Spleen (tissue), 13 donors: ENCODE results near the gene ZNF593. TPM values are rescaled to one million over a fixed set of nuclear protein-coding genes. Genes with fewer than 3 reads are reported as not detected.
A peak's percentile ranks its signal among the peaks of the same experiment; 100 is the strongest.

Experiments
- DNase-seq: peaks from one replicate; pipeline ENCODE4 v3.0.0-alpha.2; 2020
- H3K27ac ChIP-seq, 8 donors: fragments of 200-600 bp; sonication (generic) in 7 of 8; 1 replicate in 4 of 8; 2 replicates in 4 of 8; pipeline versions ENCODE4 v1.5.0 to v1.8.0; 2016 to 2021; ENCODE audit warnings: inconsistent platforms in 4 of 8, mild to moderate bottlenecking in 4 of 8, moderate library complexity in 1 of 8
- H3K27me3 ChIP-seq, 7 donors: fragments of 200-600 bp; sonication (generic) in 6 of 7; replicated peaks in 1 of 7; 1 replicate in 4 of 7; 2 replicates in 3 of 7; pipeline versions ENCODE4 v1.5.0 to v1.8.0; 2016 to 2021; ENCODE audit warnings: inconsistent platforms in 3 of 7, mild to moderate bottlenecking in 1 of 7
- H3K36me3 ChIP-seq, 6 donors: fragments of 200-600 bp; sonication (generic) in 5 of 6; 1 replicate in 4 of 6; 2 replicates in 2 of 6; pipeline versions ENCODE4 v1.5.0 to v1.8.0; 2016 to 2021; ENCODE audit warnings: inconsistent platforms in 2 of 6
- H3K4me1 ChIP-seq, 6 donors: fragments of 200-600 bp; sonication (generic) in 5 of 6; 1 replicate in 3 of 6; 2 replicates in 3 of 6; pipeline versions ENCODE4 v1.5.0 to v1.8.0; 2016 to 2021; ENCODE audit warnings: inconsistent platforms in 3 of 6
- H3K4me3 ChIP-seq, 8 donors: fragments of 200-600 bp; sonication (generic) in 7 of 8; 1 replicate in 4 of 8; 2 replicates in 4 of 8; pipeline versions ENCODE4 v1.5.0 to v1.8.0; 2016 to 2021; ENCODE audit warnings: inconsistent platforms in 4 of 8, mild to moderate bottlenecking in 4 of 8, moderate library complexity in 2 of 8
- H3K9me3 ChIP-seq, 8 donors: fragments of 200-600 bp; sonication (generic) in 7 of 8; 1 replicate in 4 of 8; 2 replicates in 4 of 8; pipeline versions ENCODE4 v1.5.0 to v1.8.0; 2016 to 2021; ENCODE audit warnings: inconsistent platforms in 4 of 8
- CTCF ChIP-seq, 11 experiments: fragments of 200-600 bp in 7 of 11; fragments of 450-650 bp in 4 of 11; sonication (generic) in 4 of 11; IDR thresholded peaks in 8 of 11; conservative IDR thresholded peaks in 3 of 11; 1 replicate in 7 of 11; 2 replicates in 4 of 11; pipeline versions ENCODE4 v1.4.0 to v1.8.0; 2016 to 2021; ENCODE audit warnings: antibody characterized with exemption in 11 of 11, inconsistent platforms in 4 of 11, mild to moderate bottlenecking in 1 of 11
- POLR2A ChIP-seq, 3 donors: fragments of 450-650 bp; IDR thresholded peaks; one replicate each; pipeline ENCODE4 v1.5.1; 2017; ENCODE audit warnings: antibody characterized with exemption in 3 of 3, mild to moderate bottlenecking in 1 of 3
- POLR2AphosphoS5 ChIP-seq, 3 donors: sonication (generic); formaldehyde crosslinking; IDR thresholded peaks; one replicate each; pipeline ENCODE4 v1.5.1; 2017; ENCODE audit warnings: antibody characterized with exemption in 3 of 3
- WGBS, 5 donors: extraction: QIAGEN DNeasy Blood & Tissue Kit in 3 of 5; methylation state at CpG; one replicate each; pipeline versions ENCODE4 v1.1.5 to v1.1.7; 2013 to 2018; 5-methylcytosine and 5-hydroxymethylcytosine counted together
- intact Hi-C: fragments of 100-400 bp; cut with DNase I; formaldehyde crosslinking; loops from one replicate; pipeline ENCODE4 v1.15.0; 2023; ENCODE audit warnings: low total_unique reads
- long read RNA-seq, 2 donors: transcript quantifications; one replicate each; lab custom pipeline, GENCODE V29; 2026
- polyA plus RNA-seq, 3 donors: library from polyadenylated mRNA; stranded (reverse); fragments of 200-250 nt; gene quantifications; one replicate each; pipeline ENCODE4 v1.2.1, GENCODE V29; 2013
- total RNA-seq, 7 donors: library from RNA; depleted of rRNA in 3 of 7; stranded (reverse); fragments of >200 nt in 3 of 7; fragmentation: NEBNext Ultra II Directional in 4 of 7; extraction: Animal tissue kit (Norgen Biotek cat#: 25700) in 4 of 7; gene quantifications; one replicate each; pipeline versions ENCODE4 v1.1.0 to v1.2.1, GENCODE V29; 2016 to 2021
- donor health status: healthy with polysubstance abuse.
- donor health status: DM: no; HTN: no; CAD: no; lungs with moderate emphysema.
- donor health status: DM: no; HTN: no; CAD: no.
- donor health status: Bipolar disorder and iron deficiency.
- donor health status: healthy.
- donor health status: DM: no; HTN: no; CAD: no.
- donor health status: DM: yes; HTN: yes; CAD: no.

Gene ZNF593
- total RNA-seq (10 to 100 TPM; 13.5 to 27.8 (median 19.6) TPM), polyA plus RNA-seq (100 to 1,000 TPM in 1 of 3 donors, 10 to 100 TPM in 2; 74.9 to 104 (median 80.3) TPM)
- long read RNA-seq, donor 1, transcript ZNF593-202 (3 exons, 675 nt): major isoform, 12 of 12 reads
- long read RNA-seq, donor 1, partial matches to known transcripts: 0 of 12 reads
- long read RNA-seq, donor 1, other reads (novel, unspliced or antisense): 0 of 12 reads
- long read RNA-seq, donor 2, transcript ZNF593-202 (3 exons, 675 nt): major isoform, 16 of 18 reads
- long read RNA-seq, donor 2, partial matches to known transcripts: 0 of 18 reads
- long read RNA-seq, donor 2, other reads (novel, unspliced or antisense): 0 of 18 reads

GRCh38 chr1:26169669-26170471 is at the start of gene ZNF593:
ZNF593 (plus strand) TSS chr1:26169908; CDS start chr1:26169984, 76 bp downstream.
- Histone ChIP-seq H3K27me3 (peaks cover 0 to 4% (median 0%) of the 10 kb centered on the region in 7 donors), H3K36me3 (peaks cover 0 to 10% (median 0%) of the 10 kb centered on the region in 6 donors), H3K4me3 (peak within 1 kb of the TSS; percentile 56 to 86 (median 76)), H3K27ac (peak within 1 kb of the TSS; percentile 55 to 89 (median 86)), H3K4me1 (peaks cover 9 to 29% (median 20%) of the 10 kb centered on the region in 6 donors), H3K9me3 (no peaks in the 10 kb centered on the region)
- WGBS, 5 donors: 1 to 6% (median 1%) methylated on average over 15 to 76 of the region's 76 CpGs
- intact Hi-C loops: no loop called here
- peak; percentile 98 for DNase-seq
- TF ChIP-seq POLR2AphosphoS5 (IDR thresholded peaks at IDR 0.05) (peak; percentile 86 to 92 (median 88)), CTCF (IDR thresholded peaks at IDR 0.05 in 8 of 11, conservative IDR thresholded peaks at IDR 0.05 in 3 of 11) (peak; percentile 86 to 96 (median 93)), POLR2A (IDR thresholded peaks at IDR 0.05) (no peak)

- no peaks in the 10 kb centered on the region for H3K9me3 ChIP-seq
- peaks cover 3 to 94% (median 41%) of the 10 kb centered on the region in 6 donors for H3K4me1 ChIP-seq
- no peak overlapping the region for H3K4me3 ChIP-seq
- peak overlapping the region in 4 of 8 donors; percentile 32 to 65 (median 52) for H3K27ac ChIP-seq
- H3K27me3 ChIP-seq: no peaks in the 10 kb centered on the region
- intact Hi-C loops: no loop called here
- TF ChIP-seq POLR2AphosphoS5 (IDR thresholded peaks at IDR 0.05): no peak
- no peak for TF ChIP-seq CTCF (IDR thresholded peaks at IDR 0.05 in 8 of 11, conservative IDR thresholded peaks at IDR 0.05 in 3 of 11)
- TF ChIP-seq POLR2A (IDR thresholded peaks at IDR 0.05): no peak
- H3K36me3 ChIP-seq: peaks cover 0 to 63% (median 23%) of the 10 kb centered on the region in 6 donors
- WGBS, 5 donors: 58 to 81% (median 68%) methylated on average over 8 of the region's 8 CpGs
- DNase-seq: no peak
These were observed 47.6 kb upstream of the ZNF593 start for GRCh38 chr1:26121854-26122773.

- H3K9me3 ChIP-seq: no peaks in the 10 kb centered on the region
- H3K27me3 ChIP-seq: no peaks in the 10 kb centered on the region
- peak overlapping the region in 3 of 8 donors; percentile 3 to 85 (median 32) for H3K27ac ChIP-seq
- intact Hi-C loops: no loop called here
- no peak overlapping the region for H3K4me3 ChIP-seq
- 89 to 93% (median 91%) methylated on average over 7 of the region's 7 CpGs for WGBS, 5 donors
- no peak for DNase-seq
- H3K4me1 ChIP-seq: peaks cover 3 to 96% (median 48%) of the 10 kb centered on the region in 6 donors
- peaks cover 0 to 51% (median 18%) of the 10 kb centered on the region in 6 donors for H3K36me3 ChIP-seq
- no peak for TF ChIP-seq POLR2A (IDR thresholded peaks at IDR 0.05)
- no peak for TF ChIP-seq POLR2AphosphoS5 (IDR thresholded peaks at IDR 0.05)
- TF ChIP-seq CTCF (IDR thresholded peaks at IDR 0.05 in 8 of 11, conservative IDR thresholded peaks at IDR 0.05 in 3 of 11): no peak
These were observed 46.4 kb upstream of the ZNF593 start for GRCh38 chr1:26122988-26123973.
